GM19193 (cell line): ENCODE data around the gene RAD17.

Experiments
- POLR2A ChIP-seq: IDR thresholded peaks from 4 replicates; pipeline ENCODE4 v1.6.1; 2011; ENCODE audit not compliant: insufficient read depth, insufficient read length; ENCODE audit errors: extremely low read depth

Gene RAD17

DNA sequence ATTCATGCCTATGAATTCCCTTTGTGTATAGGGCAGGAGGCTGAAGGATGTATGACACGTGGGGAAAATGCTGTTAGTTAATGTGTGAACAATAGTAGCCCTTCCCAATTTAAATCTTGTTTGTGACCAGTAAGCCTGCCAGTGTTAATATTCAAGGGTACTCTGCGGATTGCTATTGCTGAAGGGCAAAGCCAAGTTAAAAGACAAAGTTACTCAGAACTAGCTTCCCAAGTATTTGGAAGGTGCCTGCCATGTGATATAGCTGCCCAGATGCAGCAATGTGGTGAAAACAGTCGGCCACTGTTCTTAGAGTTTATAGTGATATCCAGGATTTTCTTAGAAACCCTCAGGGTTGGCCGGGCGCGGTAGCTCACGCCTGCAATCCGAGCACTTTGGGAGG, 79.9 kb downstream of the RAD17 start:
- TF ChIP-seq POLR2A, result no peak

DNA sequence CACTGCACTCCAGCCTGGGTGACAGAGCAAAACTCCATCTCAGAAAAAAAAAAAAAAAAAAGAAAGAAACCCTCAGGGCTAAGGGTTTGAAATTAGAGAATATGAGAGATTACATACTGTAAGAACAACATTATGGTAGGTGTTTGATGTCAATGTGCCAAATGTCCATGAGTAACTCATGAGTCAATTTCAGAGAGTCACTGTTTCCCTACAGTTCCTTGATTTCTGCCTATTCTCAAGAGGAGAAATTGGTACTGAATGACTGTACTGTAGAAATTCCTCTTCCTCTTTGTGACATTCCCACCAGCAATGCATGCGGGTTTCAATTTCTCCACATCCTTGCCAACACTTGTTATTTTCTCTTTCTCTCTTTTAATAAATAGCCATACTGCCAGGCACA, 80.5 kb downstream of the RAD17 start:
- no peak for TF ChIP-seq POLR2A

DNA sequence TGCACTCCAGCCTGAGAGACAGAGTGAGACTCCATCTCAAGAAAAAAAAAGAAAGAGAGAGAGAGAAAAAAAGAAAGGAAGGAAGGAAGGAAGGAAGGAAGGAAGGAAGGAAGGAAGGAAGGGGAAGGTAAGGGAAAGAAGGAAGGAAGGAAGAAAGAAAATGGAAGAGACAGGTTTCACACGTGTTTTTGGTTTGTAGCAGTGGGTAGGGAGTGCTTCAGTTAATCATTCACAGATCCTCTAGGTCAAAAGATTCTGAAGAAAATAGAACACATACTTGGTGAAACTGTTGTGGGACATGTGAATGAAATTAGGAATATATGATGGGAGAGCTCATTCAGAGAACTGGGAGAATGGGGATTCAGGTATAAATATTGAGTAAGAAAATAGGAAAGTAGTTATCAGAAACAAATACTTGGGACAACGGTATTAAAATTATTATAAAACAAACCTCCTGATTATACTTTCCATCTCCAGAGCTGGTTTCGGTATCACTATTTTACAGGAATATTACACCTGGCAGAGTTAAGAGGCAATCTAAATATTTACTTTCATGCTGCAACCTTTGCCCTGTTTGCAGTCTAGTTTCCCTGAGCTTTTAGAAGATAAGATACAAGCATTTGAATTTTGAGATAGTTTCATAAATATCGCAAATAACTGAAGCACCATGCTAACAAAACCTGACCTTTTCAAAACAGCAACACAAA, 82.5 kb downstream of the RAD17 start:
- no peak for TF ChIP-seq POLR2A

DNA sequence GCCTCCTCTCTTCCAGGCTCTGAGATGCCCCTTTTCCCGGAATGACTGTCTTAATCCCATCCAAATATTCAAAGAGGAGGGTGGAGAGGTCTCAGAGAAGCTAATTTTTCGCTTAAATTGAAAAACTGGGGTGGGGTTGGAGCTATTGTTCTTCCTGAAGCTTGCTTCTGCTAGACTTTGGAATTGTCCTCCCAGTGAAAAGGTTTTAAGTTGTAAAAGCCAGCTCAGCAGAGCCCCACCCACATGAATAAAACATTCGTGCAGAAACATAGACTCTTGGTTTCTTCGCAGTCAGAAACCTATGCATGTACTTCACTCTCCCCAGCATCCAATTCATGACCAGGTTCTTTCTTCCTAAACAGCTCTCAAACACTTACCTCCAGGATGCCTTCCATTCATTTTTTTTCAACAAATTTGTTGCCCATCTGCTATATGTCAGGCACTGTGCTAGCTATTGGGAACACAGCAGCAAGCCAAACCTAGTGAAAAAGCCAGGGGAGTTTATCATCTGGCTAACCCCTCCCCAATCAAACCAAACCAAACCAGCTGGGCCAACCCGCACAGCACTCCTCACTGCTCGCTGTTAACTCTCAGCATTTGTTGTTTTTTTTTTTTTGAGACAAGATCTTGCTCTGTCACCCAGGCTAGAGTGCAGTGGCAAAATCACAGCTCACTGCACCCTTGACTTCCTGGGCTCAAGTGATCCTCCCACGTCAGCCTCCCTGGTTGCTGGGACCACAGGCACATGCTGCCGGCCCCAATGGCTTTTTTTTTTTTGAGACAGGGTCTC, 85.0 kb downstream of the RAD17 start:
- TF ChIP-seq POLR2A, result no peak

DNA sequence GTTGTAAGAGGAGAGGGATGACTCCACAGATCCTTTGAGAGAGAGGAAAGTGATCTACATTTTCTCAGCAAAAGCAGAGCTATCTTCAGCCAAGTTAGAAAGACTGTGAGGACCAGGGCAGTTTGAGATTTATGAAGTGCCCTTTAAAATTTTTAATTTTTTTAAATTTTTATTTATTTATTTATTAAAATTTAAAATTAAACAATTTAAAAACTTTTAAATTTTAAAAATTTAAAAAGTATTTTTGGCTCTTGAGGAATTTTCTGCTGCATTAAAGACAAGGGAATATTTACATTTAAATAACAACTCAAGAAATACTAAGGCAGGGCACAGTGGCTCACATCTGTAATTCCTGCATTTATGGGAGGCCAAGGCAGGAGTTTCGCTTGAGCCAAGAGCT, 92.6 kb downstream of the RAD17 start:
- no peak for TF ChIP-seq POLR2A
